ENCODE results near the gene PPM1D.

Gene PPM1D

GRCh38 chr17:60618854-60619526, 19.0 kb downstream of the PPM1D start:
- no peak for TF ChIP-seq CTCF (conservative IDR thresholded peaks at IDR 0.05; ENCODE audit: low read length)
- TF ChIP-seq EZH2phosphoT487 (IDR thresholded peaks at IDR 0.05; ENCODE audit: borderline replicate concordance) = no peak
- Histone ChIP-seq H3K4me1 (ENCODE audit: insufficient read depth, low read length, poor library complexity, severe bottlenecking) (no peaks in the 10 kb centered on the region), H2AFZ (ENCODE audit: low read length) (no peak overlapping the region), H3K79me2 (ENCODE audit: insufficient read depth, low read length) (peaks cover 98% of the 10 kb centered on the region), H3K4me2 (ENCODE audit: low read depth, low read length, poor library complexity, severe bottlenecking) (no peak overlapping the region), H3K36me3 (ENCODE audit: insufficient read depth, low read length) (peaks cover 28% of the 10 kb centered on the region; the same call in 1 of the 2 replicates), H3K9me2 (replicated peaks; ENCODE audit: low read depth, low read length) (no peaks in the 10 kb centered on the region), H3K4me3 (ENCODE audit: low read length, poor library complexity, severe bottlenecking) (no peak overlapping the region), H3K27me3 (ENCODE audit: insufficient read depth, low read length, poor library complexity, severe bottlenecking) (no peaks in the 10 kb centered on the region), H4K20me1 (ENCODE audit: insufficient read depth, low read length, poor library complexity, severe bottlenecking) (peaks cover 62% of the 10 kb centered on the region), H3K9ac (ENCODE audit: low read depth, low read length, poor library complexity, severe bottlenecking) (no peak overlapping the region), H3F3A (ENCODE audit: low read depth) (no peaks in the 10 kb centered on the region), H3K9me3 (ENCODE audit: insufficient read depth, low read depth, low read length) (no peaks in the 10 kb centered on the region)

GRCh38 chr17:60622961-60623360, 23.0 kb downstream of the PPM1D start:
- no peaks in the 10 kb centered on the region for H3K9me3 ChIP-seq (ENCODE audit: insufficient read depth, low read depth, low read length)
- H3K9ac ChIP-seq (ENCODE audit: low read depth, low read length, poor library complexity, severe bottlenecking) = no peak overlapping the region
- peaks cover 63% of the 10 kb centered on the region for H3K79me2 ChIP-seq (ENCODE audit: insufficient read depth, low read length)
- H3K36me3 ChIP-seq (ENCODE audit: insufficient read depth, low read length) = peaks cover 33% of the 10 kb centered on the region; the same call in 1 of the 2 replicates
- H4K20me1 ChIP-seq (ENCODE audit: insufficient read depth, low read length, poor library complexity, severe bottlenecking) = peaks cover 41% of the 10 kb centered on the region
- no peaks in the 10 kb centered on the region for H3K27me3 ChIP-seq (ENCODE audit: insufficient read depth, low read length, poor library complexity, severe bottlenecking)
- no peaks in the 10 kb centered on the region for H3F3A ChIP-seq (ENCODE audit: low read depth)
- no peak overlapping the region for H3K4me2 ChIP-seq (ENCODE audit: low read depth, low read length, poor library complexity, severe bottlenecking)
- TF ChIP-seq EZH2phosphoT487 (IDR thresholded peaks at IDR 0.05; ENCODE audit: borderline replicate concordance) (no peak), CTCF (conservative IDR thresholded peaks at IDR 0.05; ENCODE audit: low read length) (no peak)
- no peak overlapping the region for H2AFZ ChIP-seq (ENCODE audit: low read length)
- no peaks in the 10 kb centered on the region for H3K9me2 ChIP-seq (replicated peaks; ENCODE audit: low read depth, low read length)
- no peak overlapping the region for H3K4me3 ChIP-seq (ENCODE audit: low read length, poor library complexity, severe bottlenecking)
- H3K4me1 ChIP-seq (ENCODE audit: insufficient read depth, low read length, poor library complexity, severe bottlenecking) = no peaks in the 10 kb centered on the region

- H3K4me2 ChIP-seq (ENCODE audit: low read depth, low read length, poor library complexity, severe bottlenecking) = no peak overlapping the region
- H3F3A ChIP-seq (ENCODE audit: low read depth) = no peaks in the 10 kb centered on the region
- H2AFZ ChIP-seq (ENCODE audit: low read length) = no peak overlapping the region
- H3K79me2 ChIP-seq (ENCODE audit: insufficient read depth, low read length) = peaks cover 63% of the 10 kb centered on the region
- TF ChIP-seq CTCF (conservative IDR thresholded peaks at IDR 0.05; ENCODE audit: low read length) (no peak), EZH2phosphoT487 (IDR thresholded peaks at IDR 0.05; ENCODE audit: borderline replicate concordance) (no peak)
- peaks cover 37% of the 10 kb centered on the region for H4K20me1 ChIP-seq (ENCODE audit: insufficient read depth, low read length, poor library complexity, severe bottlenecking)
- H3K9me3 ChIP-seq (ENCODE audit: insufficient read depth, low read depth, low read length) = no peaks in the 10 kb centered on the region
- no peak overlapping the region for H3K4me3 ChIP-seq (ENCODE audit: low read length, poor library complexity, severe bottlenecking)
- no peaks in the 10 kb centered on the region for H3K27me3 ChIP-seq (ENCODE audit: insufficient read depth, low read length, poor library complexity, severe bottlenecking)
- H3K36me3 ChIP-seq (ENCODE audit: insufficient read depth, low read length) = peaks cover 37% of the 10 kb centered on the region; the same call in 1 of the 2 replicates
- no peaks in the 10 kb centered on the region for H3K4me1 ChIP-seq (ENCODE audit: insufficient read depth, low read length, poor library complexity, severe bottlenecking)
- no peak overlapping the region for H3K9ac ChIP-seq (ENCODE audit: low read depth, low read length, poor library complexity, severe bottlenecking)
- H3K9me2 ChIP-seq (replicated peaks; ENCODE audit: low read depth, low read length) = no peaks in the 10 kb centered on the region
Observed at GRCh38 chr17:60623415-60623814, 23.4 kb downstream of the PPM1D start.

Data from Loucy (cell line).